Hematopoietic multipotent progenitor cell (in vitro differentiated cells): ENCODE results near the gene SIPA1L3. TPM values are rescaled to one million over a fixed set of nuclear protein-coding genes. Genes with fewer than 3 reads are reported as not detected.
"Not testable (repeated sequence)": the region's sequence is repeated elsewhere in the genome, so short reads cannot be mapped to it uniquely, and the experiment has no call there.

Experiments used
- DNase-seq, 3 donors: peaks; one replicate each; pipeline ENCODE4 v3.0.0-alpha.2; 2011 to 2015; ENCODE audit warnings: low read depth in 2 of 3, low spot score in 2 of 3
- total RNA-seq: library from RNA; depleted of rRNA; stranded (reverse); fragments of >200 nt; gene quantifications from one replicate; pipeline ENCODE4 v1.2.3, GENCODE V29; 2012

SIPA1L3 gene
- total RNA-seq, 1 donor, result 43.4 TPM

DNA sequence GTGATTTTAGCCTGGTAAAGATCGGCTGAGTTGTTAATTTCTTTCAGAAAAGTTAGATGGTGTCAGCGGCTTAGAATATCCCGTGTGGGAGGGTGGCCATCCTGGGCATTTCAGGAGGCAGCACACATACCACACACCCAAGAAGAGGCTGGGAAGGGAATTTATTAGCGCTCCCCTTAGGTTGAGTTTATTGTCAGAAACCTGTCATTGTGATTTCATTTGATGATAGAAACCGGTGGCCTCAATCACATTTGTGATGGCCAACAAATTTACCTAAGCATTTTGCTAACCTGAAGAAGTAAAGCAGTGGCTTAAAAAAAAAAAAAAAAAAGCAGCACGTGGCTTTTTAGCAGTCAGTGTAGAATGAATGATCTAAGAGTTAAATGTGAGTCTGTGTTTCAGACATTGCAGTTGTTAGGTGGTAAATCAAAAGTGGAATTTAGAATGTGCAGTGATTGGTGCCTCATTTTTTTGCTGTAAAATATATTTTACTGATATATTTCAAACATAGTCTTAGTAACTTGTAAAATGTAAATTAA lies 2.7 kb downstream of the SIPA1L3 start:
- no peak for DNase-seq

DNA sequence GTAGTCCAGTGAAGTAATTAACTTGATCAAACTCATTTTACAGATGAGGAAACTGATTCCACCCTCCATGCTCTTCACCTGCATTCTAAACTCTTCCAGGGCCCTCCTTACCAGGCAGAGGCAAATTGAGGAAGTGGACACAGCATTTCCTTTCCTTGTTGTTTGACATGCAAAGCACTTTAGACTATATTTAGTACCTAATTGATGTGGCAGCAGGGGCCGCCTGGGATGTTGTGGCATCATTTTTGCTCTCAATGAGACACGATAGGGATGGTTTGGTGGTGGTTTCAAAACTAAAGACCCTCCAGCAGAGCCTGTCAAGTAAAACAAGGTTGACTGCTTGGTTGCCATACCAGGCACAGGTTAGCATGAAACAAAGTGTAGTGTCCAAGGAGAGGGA lies 7.9 kb downstream of the SIPA1L3 start:
- peak in 2 of 3 donors; percentile 40 to 63 for DNase-seq

DNA sequence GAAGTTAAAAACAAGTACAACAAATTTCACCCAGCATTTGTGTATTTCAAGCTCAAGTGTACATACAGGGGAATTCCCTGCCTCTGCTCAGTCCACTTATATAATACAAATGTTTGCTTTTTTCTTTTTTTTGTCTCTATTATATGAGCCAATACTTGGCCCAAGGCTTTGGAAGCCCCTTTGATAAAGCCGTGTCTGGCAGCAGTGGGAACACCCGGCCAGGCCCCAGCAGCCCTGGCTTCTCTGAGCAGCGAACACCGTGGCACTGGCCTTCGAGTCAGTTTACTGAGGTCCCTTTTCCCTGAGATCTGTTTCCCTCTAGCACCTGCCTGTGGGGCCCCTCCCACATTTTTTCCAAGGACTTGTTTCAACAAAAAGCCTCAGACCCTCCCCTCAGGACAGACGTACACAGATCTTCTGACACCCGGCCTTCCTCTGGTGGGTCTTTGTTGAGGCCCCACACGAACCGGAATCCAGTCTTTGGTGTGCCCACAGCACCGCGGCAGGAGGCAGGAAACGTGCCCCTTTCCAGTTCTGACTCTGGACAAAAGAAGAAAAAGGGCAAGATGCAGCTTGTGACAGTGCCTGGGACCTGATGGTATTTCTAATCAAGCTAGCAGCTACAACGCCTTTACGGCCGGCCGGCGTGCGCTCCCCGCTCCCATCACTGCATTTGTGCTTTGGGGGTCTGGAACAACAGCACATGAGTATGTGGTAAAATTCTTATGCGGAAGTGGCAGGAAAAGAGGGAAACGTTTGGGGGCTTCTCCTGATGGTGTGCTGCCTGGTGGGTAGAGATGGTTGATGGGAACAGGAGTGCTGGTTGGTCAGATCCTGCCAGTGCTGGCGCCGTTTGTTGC lies 13.8 kb downstream of the SIPA1L3 start:
- DNase-seq, result peak in 1 of 3 donors; percentile 36

DNA sequence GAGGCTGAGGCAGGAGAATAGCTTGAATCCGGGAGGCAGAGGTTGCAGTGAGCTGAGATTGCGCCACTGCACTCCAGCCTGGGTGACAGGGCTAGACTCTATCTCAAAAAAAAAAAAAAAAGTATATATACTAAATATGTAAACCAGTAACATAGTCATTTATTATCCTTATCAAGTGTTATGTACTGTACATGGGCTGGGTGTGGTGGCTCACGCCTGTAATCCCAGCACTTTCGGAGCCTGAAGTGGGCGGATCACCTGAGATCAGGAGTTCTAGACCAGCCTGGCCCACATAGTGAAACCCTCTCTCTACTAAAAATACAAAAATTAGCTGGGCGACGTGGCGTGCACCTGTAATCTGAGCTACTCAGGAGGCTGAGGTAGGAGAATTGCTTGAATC lies 17.6 kb downstream of the SIPA1L3 start:
- not testable (repeated sequence) for DNase-seq

DNA sequence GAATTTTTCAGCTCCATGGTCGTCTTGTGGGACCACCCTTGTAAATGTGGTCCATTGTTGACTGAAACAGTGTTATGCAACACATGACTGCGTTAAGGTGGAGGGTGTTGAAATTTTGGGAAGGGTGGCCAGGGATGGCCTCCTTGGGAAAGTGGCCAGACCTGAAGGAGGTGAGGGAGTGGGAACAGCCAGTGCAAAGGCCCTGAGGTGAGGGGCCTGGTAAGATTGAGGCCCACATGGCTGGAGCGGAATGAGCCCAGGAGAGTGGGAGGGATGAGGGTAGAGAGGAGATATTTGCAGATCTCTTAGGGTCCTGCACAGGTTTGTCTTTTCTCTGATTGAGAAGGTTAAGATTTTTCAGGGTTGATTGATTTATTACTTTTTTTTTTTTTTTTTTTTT lies 18.2 kb downstream of the SIPA1L3 start:
- no peak for DNase-seq

DNA sequence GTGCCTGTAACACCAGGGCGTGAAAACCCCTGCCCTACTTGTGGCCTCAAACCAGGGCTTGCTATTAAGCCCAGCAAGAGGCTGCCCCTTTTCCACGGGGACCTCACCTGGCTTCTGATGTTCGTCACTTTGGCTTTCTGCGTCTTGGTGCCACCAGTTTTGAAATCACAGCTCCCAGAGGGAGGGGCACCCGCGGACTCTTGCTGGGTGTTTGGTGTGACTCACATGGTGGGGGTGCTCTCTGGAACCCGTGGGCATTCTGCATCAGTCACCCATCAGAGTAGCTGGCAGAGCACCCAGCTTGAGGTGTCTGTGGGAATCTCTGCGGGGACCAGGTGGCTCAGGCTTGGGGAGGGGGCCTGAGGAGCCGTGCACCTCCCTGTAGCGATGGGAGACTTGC lies 19.2 kb downstream of the SIPA1L3 start:
- DNase-seq, result no peak

DNA sequence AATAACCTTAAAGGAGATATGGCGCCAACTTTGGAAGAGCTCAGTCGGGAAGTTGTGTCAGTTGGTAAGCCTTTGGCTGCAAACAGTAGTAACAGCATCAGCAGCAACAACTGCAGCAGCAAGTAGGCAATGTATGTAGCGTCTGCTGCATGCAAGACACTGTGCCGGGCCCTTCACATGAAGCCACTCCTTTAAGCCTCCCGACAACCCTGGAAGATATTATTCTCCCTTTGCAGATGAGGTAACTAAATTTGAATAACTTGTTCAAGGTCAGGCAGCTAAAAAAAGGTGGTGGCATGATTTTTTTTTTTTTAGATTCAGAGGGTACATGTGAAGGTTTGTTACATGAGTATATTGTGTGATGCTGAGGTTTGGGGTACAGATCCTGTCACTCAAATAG lies 19.7 kb downstream of the SIPA1L3 start:
- no peak for DNase-seq

DNA sequence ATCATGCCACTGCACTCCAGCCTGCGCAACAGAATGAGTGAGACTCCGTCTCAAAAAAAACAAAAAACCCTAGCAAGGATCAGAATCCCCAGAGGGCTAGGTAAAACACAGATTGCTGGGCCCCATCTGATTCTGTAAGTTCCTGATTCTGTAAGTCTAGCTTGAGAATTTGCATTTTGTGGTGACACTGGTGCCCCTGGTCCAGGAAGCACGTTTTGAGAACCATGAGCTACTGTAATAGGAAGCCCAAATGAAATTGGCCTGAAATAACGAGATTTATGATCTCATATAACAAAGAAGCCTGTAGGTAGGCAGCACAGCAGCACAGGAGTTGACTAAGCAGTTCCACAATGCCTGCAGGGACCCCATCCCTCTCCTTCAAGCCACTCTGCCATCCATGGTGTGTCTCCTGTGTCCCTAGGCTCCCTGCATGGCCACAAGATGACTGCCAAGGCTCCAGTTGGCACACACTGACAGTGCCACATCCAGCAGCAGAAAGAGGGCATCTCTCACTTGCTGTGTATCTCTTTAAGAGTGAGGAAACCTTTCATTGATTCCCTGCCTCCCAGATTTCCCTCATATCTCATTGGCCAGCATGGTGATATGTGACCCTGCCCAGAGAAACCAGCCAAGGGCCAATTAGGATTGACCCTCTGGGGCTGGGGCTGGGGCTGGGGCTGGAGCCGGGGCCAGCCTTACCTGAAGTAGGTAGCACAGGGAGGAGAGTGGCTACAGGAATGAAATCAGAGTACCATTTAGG lies 21.7 kb downstream of the SIPA1L3 start:
- DNase-seq, result peak in 2 of 3 donors; percentile 67 to 86

DNA sequence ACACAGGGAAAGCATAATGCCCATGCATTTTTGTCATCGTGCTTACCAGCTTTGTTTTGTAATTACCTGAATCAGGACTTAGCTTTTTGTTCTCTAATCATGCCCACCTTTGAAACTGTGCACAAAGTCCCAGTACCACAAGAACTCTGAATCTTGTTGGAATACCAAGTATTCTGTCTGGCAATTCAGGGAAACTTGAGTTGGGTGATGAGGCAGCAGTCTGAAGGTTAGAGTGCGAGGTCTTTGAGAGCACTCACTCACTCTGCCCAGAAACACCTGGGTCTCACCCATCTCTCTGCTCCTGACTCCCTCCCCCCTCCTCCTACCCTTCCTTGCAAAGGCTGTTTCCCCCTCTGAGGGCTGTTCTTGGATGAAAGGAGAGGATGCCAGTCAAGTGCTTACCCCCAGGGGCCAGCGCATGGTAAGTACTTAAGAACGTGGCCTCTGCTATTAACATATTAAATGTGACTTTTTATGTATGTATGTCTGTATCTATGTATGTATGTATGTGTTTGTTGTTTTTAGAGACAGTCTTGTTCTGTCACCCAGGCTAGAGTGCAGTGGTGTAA lies 22.4 kb downstream of the SIPA1L3 start:
- no peak for DNase-seq

DNA sequence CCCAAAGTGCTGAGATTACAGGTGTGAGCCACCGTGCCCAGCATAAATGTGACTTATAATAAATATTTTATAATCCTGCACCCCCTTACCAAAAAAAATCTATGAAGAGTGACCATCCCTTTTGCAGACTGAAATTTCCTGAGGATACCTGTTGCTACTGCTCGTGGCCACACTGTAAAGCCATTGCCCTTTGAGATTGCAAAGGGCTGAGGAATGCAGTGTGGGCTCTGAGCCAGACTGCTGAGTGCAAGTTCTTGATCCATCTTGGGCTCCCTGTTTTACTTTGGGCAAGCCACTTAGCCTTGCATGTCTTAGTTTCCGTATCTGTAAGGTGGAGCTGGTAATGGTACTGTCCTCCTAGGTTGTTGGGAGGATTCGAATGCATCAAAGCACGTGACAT lies 23.4 kb downstream of the SIPA1L3 start:
- no peak for DNase-seq

DNA sequence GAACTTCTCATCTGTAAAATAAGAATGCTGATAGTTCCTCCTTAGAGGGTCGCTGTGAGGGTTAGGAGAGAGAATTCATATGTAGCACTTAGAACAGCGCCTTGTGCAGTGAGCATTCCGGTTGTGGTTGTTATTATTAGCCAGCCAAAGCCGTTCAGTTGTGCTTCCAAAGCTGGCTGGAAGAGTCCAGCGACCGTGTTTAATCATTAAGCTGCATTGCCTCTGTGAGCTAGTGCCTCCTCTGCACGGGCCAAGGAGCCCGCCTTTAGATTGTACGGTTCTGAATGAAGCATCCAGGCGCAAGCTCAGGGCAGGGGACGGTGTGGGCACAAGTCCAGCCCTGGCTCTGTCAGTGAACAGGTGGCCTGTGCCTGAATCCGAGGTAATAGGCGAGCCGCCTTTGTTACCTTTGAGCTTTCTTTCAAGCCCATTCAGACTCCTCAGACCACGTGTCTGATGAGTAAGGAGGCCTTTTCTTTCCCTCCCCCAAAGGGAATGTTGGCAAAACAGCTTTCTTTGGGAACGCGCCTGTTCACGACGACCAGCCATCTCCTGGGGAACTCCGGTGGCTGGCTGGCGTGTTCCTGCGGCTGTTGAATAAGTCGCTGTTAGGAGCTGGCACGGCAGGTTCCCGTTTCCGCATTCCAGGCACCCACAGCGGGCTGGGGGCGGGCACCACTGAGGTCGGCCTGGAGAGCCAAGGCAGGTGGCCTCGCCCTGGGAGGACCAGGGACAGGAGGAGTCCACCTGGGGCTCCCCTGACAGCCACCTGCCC lies 25.1 kb downstream of the SIPA1L3 start:
- peak in 2 of 3 donors; percentile 59 to 66 for DNase-seq

DNA sequence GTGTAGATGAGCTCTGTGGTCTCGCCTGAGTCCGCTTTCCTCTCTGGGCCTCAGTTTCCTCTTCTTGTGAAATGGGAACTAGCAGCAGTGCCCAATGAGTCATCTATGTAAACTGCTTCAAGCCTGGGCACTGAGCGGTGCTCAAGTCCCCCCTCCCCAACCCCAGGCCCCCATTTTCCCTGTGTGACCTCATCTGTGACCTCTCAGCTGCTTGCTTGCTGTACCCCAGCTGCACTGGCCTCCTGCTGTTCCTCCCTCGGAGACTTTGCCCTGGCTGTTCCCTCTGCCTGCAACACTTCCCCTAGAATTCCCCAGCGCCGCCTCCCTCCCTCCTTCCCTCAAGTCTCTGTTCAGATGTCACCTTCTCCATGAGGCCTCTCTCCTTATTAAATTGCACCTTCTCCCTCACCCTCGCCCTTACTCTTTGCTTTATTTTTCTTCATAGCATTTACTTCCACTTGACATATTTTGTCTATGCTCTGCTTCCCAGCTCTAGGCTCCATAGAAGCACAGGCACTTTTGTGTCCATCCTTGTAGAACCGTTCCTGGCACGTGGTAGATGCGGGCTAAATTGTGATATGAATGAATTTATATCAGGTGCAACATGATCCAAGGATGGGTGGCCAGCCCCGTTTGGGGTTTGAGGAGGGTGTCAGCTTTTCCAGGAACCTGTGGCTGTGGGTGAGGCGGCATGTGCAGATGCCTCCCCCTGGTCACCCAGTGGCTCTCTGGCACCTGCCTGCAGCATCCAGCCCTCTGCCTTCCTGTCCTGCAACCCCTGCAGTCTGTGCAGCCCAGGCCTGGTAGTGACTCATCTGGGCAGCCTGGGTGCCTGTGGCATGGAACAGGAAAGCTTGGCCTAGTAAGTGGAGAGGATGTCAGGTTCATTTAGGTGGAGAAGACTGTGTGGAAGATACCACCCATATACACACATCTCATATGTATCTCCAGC lies 26.3 kb downstream of the SIPA1L3 start:
- DNase-seq, result peak in 2 of 3 donors; percentile 21 to 39

DNA sequence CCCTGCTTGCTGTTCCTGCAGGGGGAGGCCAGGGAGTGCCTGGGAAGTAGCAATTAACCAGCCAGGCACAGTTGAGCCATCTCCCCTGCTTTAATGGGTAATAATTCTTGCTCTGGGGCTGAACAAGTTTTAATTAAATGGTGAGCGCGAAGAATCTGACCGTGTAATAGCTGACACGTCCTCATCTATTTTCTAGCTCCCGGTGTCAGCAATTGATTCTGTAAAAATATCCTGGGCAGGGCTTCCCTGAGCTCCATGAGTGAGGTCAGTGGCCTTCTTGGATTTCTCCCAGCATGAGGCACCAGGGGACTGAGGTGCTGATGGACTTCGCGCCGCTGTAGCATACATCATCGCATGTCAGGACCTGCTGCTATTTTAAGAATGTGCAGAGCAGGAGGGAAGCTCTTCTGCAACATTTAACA lies 26.9 kb downstream of the SIPA1L3 start:
- DNase-seq, result no peak

DNA sequence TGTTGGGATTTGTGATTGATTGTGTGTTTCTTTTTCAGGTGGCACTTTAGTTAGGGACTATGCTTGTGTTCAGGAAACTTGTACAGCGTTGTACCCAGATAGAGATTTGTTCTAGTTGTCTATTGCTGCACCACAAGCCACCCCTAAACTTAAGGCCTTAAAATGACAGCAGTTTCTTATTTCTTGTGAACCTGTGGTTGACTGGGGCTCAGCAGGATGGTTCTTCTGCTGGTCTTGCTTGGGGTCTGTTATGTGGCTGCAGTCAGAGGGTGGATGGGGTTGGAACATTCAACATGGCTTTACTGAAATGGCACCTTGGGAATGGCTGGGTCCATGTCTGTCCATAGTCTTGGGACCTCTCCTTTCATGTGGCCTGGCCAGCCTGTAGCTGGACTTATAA lies 28.3 kb downstream of the SIPA1L3 start:
- no peak for DNase-seq

DNA sequence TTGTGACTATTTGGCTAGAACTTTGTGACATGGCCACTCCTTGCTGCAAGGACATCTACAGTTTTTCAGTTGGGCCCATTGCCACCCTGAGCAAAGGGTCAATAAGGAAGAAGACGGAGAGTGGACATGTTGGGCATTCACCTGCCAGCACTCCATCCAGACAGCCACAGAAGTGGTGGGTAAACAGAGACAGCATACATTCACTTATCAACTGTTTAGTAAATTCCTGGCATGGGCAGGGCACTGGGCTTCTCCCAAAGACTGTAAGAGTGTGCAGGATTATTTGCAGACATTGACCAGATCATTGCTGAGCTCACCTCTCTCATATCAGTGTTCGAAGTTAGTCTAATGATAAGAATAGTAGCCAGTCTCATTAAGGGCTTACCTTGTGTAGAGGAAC lies 29.2 kb downstream of the SIPA1L3 start:
- no peak for DNase-seq

DNA sequence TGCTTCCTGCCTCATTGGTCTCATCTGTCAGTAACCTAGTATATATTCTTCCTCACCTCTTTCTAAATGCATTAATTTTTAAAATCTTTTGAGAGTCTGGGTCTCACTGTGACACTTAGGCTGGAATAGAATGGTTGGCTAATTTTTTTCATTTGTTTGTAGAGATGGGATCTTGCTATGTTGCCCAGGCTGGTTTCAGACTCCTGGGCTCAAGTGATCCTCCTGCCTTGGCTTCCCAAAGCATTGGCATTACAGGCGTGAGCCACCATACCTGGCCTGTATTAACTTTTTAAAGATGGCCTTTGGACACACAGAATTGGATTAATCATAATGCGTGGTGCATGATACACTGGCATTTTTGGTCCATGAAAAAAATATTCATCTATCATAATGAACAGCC lies 29.9 kb downstream of the SIPA1L3 start:
- DNase-seq, result no peak

DNA sequence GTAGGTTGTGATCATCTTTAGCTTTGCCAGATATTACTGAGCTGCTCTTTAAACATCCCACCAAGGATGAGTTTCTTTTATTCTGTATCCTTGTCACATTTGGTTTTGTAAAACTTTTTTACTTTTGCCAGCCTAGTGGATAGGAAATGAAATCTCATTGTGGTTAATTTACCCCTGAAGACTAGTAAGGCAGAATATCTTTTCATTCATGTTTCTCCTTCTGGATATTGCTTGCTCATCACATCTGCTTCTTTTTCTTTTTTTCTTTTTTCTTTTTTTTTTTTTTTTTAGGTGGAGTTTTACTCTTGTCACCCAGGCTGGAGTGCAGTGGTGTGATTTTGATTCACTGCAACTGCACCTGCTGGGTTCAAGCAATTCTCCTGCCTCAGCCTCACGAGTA lies 31.3 kb downstream of the SIPA1L3 start:
- peak in 2 of 3 donors; percentile 29 to 65 for DNase-seq

DNA sequence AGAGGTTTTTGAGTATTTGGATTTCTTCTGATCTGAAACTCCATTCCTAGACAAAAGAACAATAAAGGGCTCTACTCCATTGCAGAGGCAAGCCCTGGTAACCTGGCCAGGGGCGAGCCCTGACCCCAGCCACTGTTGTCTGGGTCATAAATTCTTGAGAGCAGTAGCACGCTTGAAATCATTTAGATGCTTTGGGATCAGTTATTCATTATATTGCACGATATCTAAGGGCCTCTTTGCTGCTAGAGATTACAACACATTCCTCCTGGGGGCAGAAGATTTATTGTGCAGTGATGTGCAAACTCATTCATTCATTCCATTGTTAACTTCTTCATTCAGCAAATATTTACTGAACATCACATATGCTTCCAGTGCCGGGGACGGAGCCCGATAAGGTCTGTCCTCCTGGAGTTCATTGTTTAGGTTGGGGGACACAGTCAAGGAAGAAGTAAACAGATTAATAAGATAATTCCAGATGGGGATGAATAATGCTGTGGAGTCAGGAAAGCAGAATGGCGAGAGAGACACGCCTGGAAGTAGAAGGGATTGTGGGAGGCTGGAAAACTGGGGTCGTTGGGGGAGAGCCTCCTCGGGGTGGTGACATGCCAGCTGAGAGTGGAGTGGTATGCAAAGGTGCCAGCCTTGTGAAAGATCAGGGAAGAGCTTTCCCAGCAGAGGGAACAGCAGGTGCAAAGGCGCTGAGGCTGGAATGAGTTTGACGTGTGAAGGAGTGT lies 34.9 kb downstream of the SIPA1L3 start:
- DNase-seq, result no peak

DNA sequence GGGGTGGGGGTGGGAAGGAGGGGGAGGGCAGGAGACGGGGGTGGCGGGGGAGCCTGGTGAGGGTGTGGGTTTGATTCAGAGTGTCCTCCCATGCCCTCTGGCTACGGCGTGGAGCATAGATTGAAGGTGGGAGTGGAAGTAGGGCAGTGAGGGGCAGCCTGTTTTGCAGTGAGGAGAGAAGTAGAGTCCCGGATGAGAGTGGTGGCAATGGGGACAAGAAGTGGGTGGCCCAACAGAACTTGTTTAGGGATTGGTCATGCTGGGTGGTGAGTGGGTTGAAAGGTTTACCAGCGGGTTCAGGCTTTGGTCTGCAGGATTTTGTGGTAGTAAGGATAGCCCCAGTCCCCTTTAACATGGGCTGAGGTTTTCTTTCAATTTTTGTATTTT lies 35.5 kb downstream of the SIPA1L3 start:
- DNase-seq, result no peak
